ENCODE results near the gene DLK2. TPM values are rescaled to one million over a fixed set of nuclear protein-coding genes. Genes with fewer than 3 reads are reported as not detected.

The DLK2 gene
- total and polyA plus RNA-seq, 2 of the 13 experiments (the other 11 are each of a cell fraction or from before 2014, with no cell fraction given), result 1.2 to 3.8 TPM

DNA sequence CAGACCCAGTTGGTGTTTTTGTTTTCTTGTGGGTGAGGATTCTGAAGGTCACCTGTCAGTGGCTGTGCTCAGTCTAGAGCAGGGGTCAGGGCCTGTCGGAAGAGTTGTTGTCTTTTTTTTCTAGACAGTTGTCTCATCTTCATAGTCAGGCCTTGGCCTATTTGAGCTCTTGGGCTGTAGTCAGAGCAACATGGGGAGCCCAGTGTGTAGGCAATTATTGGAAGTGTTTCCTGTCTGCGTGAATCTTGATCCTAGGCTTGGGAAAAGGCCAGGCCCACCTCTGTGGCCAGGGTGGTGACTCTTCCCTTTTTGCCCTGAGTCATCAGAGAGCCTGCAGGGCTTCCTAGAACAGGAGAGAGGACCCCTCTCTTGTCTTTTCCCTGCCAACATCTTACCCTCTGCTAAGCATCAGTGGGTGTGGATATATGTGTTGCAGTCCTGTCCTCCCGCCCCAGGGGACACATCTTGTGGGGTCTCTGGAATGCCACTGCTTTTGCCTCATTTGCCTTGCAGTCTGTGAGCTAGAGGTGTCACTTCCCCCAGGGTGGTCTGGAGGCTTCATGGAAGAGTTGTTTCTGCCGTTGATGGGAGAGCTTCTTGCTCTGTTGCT lies 33.4 kb upstream of the DLK2 start (continued):
- TF ChIP-seq, protein P1, sequence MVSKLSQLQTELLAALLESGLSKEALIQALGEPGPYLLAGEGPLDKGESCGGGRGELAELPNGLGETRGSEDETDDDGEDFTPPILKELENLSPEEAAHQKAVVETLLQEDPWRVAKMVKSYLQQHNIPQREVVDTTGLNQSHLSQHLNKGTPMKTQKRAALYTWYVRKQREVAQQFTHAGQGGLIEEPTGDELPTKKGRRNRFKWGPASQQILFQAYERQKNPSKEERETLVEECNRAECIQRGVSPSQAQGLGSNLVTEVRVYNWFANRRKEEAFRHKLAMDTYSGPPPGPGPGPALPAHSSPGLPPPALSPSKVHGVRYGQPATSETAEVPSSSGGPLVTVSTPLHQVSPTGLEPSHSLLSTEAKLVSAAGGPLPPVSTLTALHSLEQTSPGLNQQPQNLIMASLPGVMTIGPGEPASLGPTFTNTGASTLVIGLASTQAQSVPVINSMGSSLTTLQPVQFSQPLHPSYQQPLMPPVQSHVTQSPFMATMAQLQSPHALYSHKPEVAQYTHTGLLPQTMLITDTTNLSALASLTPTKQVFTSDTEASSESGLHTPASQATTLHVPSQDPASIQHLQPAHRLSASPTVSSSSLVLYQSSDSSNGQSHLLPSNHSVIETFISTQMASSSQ (IDR thresholded peaks at IDR 0.05; ENCODE audit: low read depth), result no peak
- TF ChIP-seq, protein P1 (CRISPR knock-in tag; IDR thresholded peaks at IDR 0.05; ENCODE audit: borderline replicate concordance), result no peak
- TF ChIP-seq HNRNPL (IDR thresholded peaks at IDR 0.05; ENCODE audit: low read depth, low read length) (no peak), ZNF839 (CRISPR knock-in tag; IDR thresholded peaks at IDR 0.05; ENCODE audit: borderline replicate concordance) (no peak), MTA3 (CRISPR knock-in tag; IDR thresholded peaks at IDR 0.05) (no peak), GTF2F1 (IDR thresholded peaks at IDR 0.05; ENCODE audit: low read length) (no peak), ZNF883 (CRISPR knock-in tag; IDR thresholded peaks at IDR 0.05; ENCODE audit: not compliant biosample characterization) (peak; percentile 27), ZNF660 (CRISPR knock-in tag; IDR thresholded peaks at IDR 0.05; ENCODE audit: borderline replicate concordance, low read depth) (no peak), MED13 (CRISPR knock-in tag; IDR thresholded peaks at IDR 0.05) (no peak), MXI1 (IDR thresholded peaks at IDR 0.05; ENCODE audit: borderline replicate concordance, low read depth, low read length) (no peak), WIZ (CRISPR knock-in tag; IDR thresholded peaks at IDR 0.05) (0 out of 2 replicates have a peak, but pooled peaks have one; percentile 79), SP5 (CRISPR knock-in tag; IDR thresholded peaks at IDR 0.05; ENCODE audit: borderline replicate concordance, low read depth) (no peak), ZSCAN25 (CRISPR knock-in tag; IDR thresholded peaks at IDR 0.05) (0 out of 2 replicates have a peak, but pooled peaks have one; percentile 40), SP4 (CRISPR knock-in tag; IDR thresholded peaks at IDR 0.05) (no peak), BCL6 (CRISPR knock-in tag; IDR thresholded peaks at IDR 0.05) (peak; percentile 84), AGO1 (IDR thresholded peaks at IDR 0.05; ENCODE audit: low read depth, low read length, poor library complexity, severe bottlenecking) (no peak)
- TF ChIP-seq, protein P2, sequence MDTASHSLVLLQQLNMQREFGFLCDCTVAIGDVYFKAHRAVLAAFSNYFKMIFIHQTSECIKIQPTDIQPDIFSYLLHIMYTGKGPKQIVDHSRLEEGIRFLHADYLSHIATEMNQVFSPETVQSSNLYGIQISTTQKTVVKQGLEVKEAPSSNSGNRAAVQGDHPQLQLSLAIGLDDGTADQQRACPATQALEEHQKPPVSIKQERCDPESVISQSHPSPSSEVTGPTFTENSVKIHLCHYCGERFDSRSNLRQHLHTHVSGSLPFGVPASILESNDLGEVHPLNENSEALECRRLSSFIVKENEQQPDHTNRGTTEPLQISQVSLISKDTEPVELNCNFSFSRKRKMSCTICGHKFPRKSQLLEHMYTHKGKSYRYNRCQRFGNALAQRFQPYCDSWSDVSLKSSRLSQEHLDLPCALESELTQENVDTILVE (CRISPR knock-in tag; IDR thresholded peaks at IDR 0.05), result no peak
- TF ChIP-seq, protein P3, sequence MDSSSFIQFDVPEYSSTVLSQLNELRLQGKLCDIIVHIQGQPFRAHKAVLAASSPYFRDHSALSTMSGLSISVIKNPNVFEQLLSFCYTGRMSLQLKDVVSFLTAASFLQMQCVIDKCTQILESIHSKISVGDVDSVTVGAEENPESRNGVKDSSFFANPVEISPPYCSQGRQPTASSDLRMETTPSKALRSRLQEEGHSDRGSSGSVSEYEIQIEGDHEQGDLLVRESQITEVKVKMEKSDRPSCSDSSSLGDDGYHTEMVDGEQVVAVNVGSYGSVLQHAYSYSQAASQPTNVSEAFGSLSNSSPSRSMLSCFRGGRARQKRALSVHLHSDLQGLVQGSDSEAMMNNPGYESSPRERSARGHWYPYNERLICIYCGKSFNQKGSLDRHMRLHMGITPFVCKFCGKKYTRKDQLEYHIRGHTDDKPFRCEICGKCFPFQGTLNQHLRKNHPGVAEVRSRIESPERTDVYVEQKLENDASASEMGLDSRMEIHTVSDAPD (CRISPR knock-in tag; IDR thresholded peaks at IDR 0.05), result no peak
- TF ChIP-seq, protein P4, sequence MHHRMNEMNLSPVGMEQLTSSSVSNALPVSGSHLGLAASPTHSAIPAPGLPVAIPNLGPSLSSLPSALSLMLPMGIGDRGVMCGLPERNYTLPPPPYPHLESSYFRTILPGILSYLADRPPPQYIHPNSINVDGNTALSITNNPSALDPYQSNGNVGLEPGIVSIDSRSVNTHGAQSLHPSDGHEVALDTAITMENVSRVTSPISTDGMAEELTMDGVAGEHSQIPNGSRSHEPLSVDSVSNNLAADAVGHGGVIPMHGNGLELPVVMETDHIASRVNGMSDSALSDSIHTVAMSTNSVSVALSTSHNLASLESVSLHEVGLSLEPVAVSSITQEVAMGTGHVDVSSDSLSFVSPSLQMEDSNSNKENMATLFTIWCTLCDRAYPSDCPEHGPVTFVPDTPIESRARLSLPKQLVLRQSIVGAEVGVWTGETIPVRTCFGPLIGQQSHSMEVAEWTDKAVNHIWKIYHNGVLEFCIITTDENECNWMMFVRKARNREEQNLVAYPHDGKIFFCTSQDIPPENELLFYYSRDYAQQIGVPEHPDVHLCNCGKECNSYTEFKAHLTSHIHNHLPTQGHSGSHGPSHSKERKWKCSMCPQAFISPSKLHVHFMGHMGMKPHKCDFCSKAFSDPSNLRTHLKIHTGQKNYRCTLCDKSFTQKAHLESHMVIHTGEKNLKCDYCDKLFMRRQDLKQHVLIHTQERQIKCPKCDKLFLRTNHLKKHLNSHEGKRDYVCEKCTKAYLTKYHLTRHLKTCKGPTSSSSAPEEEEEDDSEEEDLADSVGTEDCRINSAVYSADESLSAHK (CRISPR knock-in tag; IDR thresholded peaks at IDR 0.05; ENCODE audit: borderline replicate concordance), result no peak
- TF ChIP-seq, protein P5, sequence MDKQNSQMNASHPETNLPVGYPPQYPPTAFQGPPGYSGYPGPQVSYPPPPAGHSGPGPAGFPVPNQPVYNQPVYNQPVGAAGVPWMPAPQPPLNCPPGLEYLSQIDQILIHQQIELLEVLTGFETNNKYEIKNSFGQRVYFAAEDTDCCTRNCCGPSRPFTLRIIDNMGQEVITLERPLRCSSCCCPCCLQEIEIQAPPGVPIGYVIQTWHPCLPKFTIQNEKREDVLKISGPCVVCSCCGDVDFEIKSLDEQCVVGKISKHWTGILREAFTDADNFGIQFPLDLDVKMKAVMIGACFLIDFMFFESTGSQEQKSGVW (CRISPR knock-in tag; IDR thresholded peaks at IDR 0.05; ENCODE audit: borderline replicate concordance), result no peak
